ENCODE data around the gene FRMD1. TPM values are rescaled to one million over a fixed set of nuclear protein-coding genes. Genes with fewer than 3 reads are reported as not detected.

FRMD1 gene
- total RNA-seq, 6 experiments from 2014 or later, result 0.07 to 0.23 (median 0.12) TPM; not detected in 1

DNA sequence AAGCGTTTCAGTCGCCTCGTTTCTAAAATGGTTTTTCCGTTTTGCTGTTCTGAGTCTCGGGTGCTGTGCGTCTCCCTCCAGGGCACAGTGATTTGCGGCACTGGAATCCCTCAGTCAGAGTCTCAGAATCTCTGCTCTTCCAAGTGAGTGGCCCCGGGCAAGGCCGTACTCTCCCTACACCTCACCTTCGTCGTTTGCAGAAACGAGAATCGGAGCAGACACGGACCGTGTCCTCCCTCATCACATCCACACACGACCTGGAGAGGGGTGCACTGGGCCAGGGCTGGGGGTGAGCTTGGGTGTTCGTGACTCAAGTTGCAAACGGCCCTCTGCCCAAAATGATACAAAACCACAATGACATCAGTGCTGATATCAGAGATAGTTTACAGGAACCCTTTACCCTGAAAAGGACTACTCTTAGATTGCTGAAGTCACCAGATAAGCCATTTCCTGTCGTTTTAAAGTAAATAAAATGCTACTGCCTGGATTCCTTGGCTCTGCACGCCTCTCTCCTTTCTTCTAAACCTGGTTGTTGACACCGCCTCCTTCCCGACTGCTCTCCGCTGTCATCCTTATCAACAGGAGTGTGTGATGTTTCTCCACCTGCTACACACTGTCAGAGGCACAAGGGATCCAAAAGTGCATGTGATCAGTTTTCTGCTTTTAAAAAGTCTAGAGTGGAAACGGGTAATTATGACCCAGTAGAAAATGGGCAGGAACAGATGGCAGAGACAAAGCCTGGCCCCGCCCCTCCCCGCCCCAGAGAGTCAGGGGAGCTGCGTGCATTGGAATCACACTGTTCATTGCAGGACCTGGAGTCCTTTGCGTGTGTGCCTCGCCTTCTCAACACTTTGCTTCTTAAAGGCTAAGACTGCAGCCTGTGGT is 43.1 kb downstream of the FRMD1 start:
- Histone ChIP-seq H3K36me3 (no peaks in the 10 kb centered on the region), H3K4me1 (no peaks in the 10 kb centered on the region), H3K9me3 (peaks cover 0 to 9% (median 0%) of the 10 kb centered on the region in 4 donors), H3K4me3 (peak overlapping the region in 2 of 3 donors; percentile 14 to 25), H3K27me3 (no peaks in the 10 kb centered on the region), H3K27ac (peak overlapping the region in 2 of 3 donors; percentile 18 to 81)
- peak; percentile 13 to 53 (median 38) for ATAC-seq
- peak in 1 of 3 donors; percentile 45 for DNase-seq
- WGBS (ENCODE audit: insufficient coverage, low coverage, low lambda C conversion rate, missing lambda C conversion rate), result 56% methylated on average over 7 of the region's 29 CpGs
- TF ChIP-seq, protein P1, sequence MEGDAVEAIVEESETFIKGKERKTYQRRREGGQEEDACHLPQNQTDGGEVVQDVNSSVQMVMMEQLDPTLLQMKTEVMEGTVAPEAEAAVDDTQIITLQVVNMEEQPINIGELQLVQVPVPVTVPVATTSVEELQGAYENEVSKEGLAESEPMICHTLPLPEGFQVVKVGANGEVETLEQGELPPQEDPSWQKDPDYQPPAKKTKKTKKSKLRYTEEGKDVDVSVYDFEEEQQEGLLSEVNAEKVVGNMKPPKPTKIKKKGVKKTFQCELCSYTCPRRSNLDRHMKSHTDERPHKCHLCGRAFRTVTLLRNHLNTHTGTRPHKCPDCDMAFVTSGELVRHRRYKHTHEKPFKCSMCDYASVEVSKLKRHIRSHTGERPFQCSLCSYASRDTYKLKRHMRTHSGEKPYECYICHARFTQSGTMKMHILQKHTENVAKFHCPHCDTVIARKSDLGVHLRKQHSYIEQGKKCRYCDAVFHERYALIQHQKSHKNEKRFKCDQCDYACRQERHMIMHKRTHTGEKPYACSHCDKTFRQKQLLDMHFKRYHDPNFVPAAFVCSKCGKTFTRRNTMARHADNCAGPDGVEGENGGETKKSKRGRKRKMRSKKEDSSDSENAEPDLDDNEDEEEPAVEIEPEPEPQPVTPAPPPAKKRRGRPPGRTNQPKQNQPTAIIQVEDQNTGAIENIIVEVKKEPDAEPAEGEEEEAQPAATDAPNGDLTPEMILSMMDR (IDR thresholded peaks at IDR 0.05), result no peak
- TF ChIP-seq POLR2A (IDR thresholded peaks at IDR 0.05), result no peak
- intact Hi-C loops (cut with DNase I), result no loop called here

DNA sequence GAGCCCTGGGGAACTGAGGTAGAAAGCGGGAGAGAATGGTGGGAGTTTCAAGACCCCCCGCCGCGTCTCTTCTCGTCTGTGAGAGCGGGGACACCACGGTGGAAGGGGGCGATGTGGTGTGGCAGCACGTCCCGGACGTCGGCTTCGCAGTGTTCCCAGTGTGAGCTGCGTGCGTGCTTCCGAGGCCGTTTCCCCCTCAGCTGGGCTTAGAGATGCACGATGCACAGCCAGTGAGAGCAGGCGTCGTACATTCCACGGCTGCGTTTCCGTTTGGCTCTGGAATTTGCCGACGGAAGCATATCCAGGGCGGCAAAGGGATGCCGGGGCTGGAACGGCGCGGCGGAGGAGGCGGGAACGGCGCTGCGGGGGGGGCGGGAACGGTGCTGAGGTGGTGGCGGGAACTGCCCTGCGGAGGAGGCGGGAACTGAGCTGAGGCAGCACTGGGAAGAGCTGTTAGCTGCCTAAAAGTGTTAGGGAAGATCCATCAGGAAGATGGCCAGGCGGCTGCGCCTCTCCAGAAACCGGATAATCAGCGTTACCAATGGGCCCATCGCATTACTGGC is 43.8 kb downstream of the FRMD1 start:
- Histone ChIP-seq H3K4me1 (no peaks in the 10 kb centered on the region), H3K4me3 (peak overlapping the region in 2 of 3 donors; percentile 14 to 25), H3K27me3 (no peaks in the 10 kb centered on the region), H3K27ac (peak overlapping the region in 2 of 3 donors; percentile 56 to 81), H3K9me3 (peaks cover 0 to 9% (median 0%) of the 10 kb centered on the region in 4 donors), H3K36me3 (no peaks in the 10 kb centered on the region)
- DNase-seq (peak; percentile 63 to 77 (median 68)), ATAC-seq (peak; percentile 72 to 82 (median 79))
- WGBS (ENCODE audit: insufficient coverage, low coverage, low lambda C conversion rate, missing lambda C conversion rate), result 34% methylated on average over 30 of the region's 45 CpGs
- intact Hi-C loops (cut with DNase I), result no loop called here
- TF ChIP-seq, protein P1 (IDR thresholded peaks at IDR 0.05), result no peak
- TF ChIP-seq POLR2A (IDR thresholded peaks at IDR 0.05), result no peak

DNA sequence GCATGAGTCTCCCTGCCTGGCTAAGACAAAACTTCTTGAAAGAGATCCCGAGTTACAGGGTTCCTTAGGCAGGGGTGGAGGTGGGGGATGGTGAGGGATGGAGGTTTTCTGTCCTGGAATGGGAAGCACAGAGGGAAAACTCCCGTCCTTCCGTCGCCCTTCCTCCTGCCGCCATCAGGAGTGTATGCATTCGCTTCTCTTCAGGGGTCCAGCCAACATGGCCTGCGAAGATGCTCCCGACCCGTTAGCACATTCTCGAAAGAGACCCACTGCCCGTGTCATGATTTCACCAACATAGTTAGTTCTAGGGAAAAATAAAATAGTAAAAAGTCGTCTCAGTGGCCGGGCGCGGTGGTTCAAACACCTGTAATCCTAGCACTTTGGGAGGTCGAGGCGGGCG is 44.5 kb downstream of the FRMD1 start:
- DNase-seq, result no peak
- TF ChIP-seq, protein P1 (IDR thresholded peaks at IDR 0.05), result no peak
- 84% methylated on average over 16 of the region's 18 CpGs for WGBS (ENCODE audit: insufficient coverage, low coverage, low lambda C conversion rate, missing lambda C conversion rate)

DNA sequence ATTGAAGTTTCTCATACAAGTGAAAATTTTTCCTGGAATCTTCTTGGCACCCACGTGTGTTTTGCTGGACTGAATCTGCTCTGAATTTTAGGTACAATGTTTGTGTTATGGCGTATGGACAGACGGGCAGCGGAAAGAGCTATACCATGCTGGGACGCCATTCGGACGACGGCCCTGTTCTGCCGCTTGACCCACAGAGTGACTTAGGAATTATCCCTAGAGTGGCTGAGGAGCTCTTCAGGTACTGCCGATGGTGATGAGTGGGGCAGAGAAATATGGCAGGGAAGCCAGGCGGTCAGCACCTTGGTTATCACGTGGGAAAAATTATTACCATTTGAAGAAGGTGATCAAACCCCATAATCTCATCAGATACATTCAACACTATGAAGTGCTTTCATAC is 45.2 kb downstream of the FRMD1 start:
- no peak overlapping the region for H3K4me3 ChIP-seq
- TF ChIP-seq, protein P1 (IDR thresholded peaks at IDR 0.05), result no peak
- TF ChIP-seq POLR2A (IDR thresholded peaks at IDR 0.05), result no peak
- no peaks in the 10 kb centered on the region for H3K9me3 ChIP-seq
- 88% methylated on average over 11 of the region's 12 CpGs for WGBS (ENCODE audit: insufficient coverage, low coverage, low lambda C conversion rate, missing lambda C conversion rate)
- intact Hi-C loops (cut with DNase I), result no loop called here
- no peaks in the 10 kb centered on the region for H3K36me3 ChIP-seq
- peak in 1 of 3 donors; percentile 39 for DNase-seq
- H3K4me1 ChIP-seq, result no peaks in the 10 kb centered on the region
- H3K27me3 ChIP-seq, result no peaks in the 10 kb centered on the region
- no peak for ATAC-seq
- H3K27ac ChIP-seq, result peak overlapping the region in 1 of 3 donors; percentile 54

More for the DNA sequence above, 44.5 kb downstream of the FRMD1 start:
- Histone ChIP-seq H3K4me1 (no peaks in the 10 kb centered on the region), H3K4me3 (no peak overlapping the region), H3K27me3 (no peaks in the 10 kb centered on the region), H3K27ac (peak overlapping the region in 2 of 3 donors; percentile 54 to 56), H3K9me3 (peaks cover 0 to 5% (median 0%) of the 10 kb centered on the region in 4 donors), H3K36me3 (no peaks in the 10 kb centered on the region)
- ATAC-seq, result no peak
- intact Hi-C loops (cut with DNase I), result no loop called here

Data from right lobe of liver (tissue), 6 donors.